Measurements from ENCODE around the gene CASTOR1.

DNA sequence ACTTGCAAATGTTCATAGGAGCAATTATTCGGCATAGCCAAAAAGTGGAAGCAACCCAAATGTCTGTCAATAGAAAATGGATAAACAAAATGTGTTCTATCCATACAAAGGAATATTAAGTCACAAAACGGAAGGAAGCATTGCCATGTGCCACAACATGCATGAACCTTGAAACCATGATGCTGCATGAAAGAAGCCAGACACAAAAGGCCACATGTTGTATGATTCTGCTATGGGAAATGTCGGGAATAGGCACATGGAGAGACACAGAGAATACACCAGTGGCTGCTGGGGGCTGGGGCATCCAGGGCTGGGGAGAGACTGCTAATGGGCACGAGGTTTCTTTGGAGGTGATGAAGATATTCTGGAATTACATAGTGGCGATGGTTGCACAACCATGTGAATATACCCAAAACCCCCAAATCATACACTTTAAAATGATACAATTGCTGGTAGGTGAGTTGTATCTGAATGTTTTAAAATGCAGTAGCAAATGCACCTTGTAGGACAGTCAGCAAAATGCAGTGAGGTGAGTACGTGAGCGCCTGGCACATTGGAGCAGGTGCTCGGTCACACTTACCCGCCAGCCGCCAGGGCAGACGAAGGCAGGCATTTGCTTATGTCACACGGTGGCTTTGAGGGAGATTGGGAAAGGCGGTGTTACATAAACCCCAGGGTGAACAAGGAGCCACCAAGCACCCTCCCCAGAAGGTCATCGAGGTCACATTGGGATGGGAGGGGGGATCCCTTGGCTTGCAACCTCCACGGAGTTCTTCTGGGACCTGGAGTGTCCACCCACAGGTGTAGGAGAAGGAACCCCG is 16.3 kb downstream of the CASTOR1 start:
- TF ChIP-seq ZFX (IDR thresholded peaks at IDR 0.05): no peak
- TF ChIP-seq, protein P1, sequence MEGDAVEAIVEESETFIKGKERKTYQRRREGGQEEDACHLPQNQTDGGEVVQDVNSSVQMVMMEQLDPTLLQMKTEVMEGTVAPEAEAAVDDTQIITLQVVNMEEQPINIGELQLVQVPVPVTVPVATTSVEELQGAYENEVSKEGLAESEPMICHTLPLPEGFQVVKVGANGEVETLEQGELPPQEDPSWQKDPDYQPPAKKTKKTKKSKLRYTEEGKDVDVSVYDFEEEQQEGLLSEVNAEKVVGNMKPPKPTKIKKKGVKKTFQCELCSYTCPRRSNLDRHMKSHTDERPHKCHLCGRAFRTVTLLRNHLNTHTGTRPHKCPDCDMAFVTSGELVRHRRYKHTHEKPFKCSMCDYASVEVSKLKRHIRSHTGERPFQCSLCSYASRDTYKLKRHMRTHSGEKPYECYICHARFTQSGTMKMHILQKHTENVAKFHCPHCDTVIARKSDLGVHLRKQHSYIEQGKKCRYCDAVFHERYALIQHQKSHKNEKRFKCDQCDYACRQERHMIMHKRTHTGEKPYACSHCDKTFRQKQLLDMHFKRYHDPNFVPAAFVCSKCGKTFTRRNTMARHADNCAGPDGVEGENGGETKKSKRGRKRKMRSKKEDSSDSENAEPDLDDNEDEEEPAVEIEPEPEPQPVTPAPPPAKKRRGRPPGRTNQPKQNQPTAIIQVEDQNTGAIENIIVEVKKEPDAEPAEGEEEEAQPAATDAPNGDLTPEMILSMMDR (conservative IDR thresholded peaks at IDR 0.05): no peak
